GM21786 (cell line): ENCODE data around the gene CFAP299.
A peak's percentile ranks its signal among the peaks of the same experiment; 100 is the strongest.

Experiments
- ATAC-seq: cut with Tn5 transposase; IDR thresholded peaks from one replicate; pipeline ENCODE4 v1.9.1; 2021; ENCODE audit not compliant: unreplicated experiment

CFAP299 gene

GRCh38 chr4:81003597-81004111 is 668.1 kb downstream of the CFAP299 start:
- ATAC-seq, result peak; percentile 99

DNA sequence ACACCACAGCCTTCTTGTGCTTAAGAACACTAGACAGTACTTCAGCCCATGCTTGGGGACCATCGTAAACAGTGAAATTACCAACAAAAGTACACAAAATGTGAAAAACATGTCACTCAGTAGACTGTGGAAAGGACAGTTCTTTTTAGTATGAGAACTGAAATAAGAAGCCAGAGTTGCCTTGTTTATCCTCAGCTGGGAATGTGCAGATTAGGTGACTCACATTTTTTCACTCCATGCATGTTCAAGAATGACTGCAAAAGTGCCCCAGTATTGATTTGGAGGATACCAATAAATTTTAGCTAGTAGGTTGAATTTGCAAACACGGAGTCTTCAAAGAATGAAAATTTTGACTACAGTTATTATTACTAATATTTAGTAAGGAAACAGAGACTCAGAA is 671.9 kb downstream of the CFAP299 start:
- no peak for ATAC-seq
